Lung (tissue), 12 donors: ENCODE results near the gene BRAT1. TPM values are rescaled to one million over a fixed set of nuclear protein-coding genes. Genes with fewer than 3 reads are reported as not detected.

Source experiments
- ATAC-seq: fragments of 200-7000 bp; cut with Tn5 transposase; one replicate; pipeline ENCODE4 v1.9.1; 2020; ENCODE audit warnings: moderate number of reproducible peaks; ENCODE audit not compliant: insufficient read depth, low FRiP score
- DNase-seq, 3 donors: peaks; one replicate each; pipeline ENCODE4 v3.0.0-alpha.2; 2013 to 2017
- H3K27ac ChIP-seq, 2 donors: one replicate each; pipeline ENCODE4 v1.5.1; 2013; ENCODE audit warnings: mild to moderate bottlenecking in 2 of 2, moderate library complexity in 2 of 2, control low read depth in 1 of 2, inconsistent platforms in 1 of 2, low read depth in 1 of 2, low read length in 1 of 2
- H3K27me3 ChIP-seq, 3 donors: one replicate each; pipeline ENCODE4 v1.5.1; 2013; ENCODE audit warnings: low read length in 2 of 3; ENCODE audit not compliant: control insufficient read depth in 3 of 3, insufficient read depth in 3 of 3
- H3K36me3 ChIP-seq, 4 donors: one replicate each; pipeline ENCODE4 v1.5.1; 2013; ENCODE audit warnings: low read length in 4 of 4, mild to moderate bottlenecking in 1 of 4, moderate library complexity in 1 of 4; ENCODE audit not compliant: control insufficient read depth in 4 of 4, insufficient read depth in 4 of 4
- H3K4me1 ChIP-seq, 5 donors: one replicate each; pipeline ENCODE4 v1.5.1; 2013; ENCODE audit warnings: low read length in 5 of 5, mild to moderate bottlenecking in 2 of 5, moderate library complexity in 1 of 5; ENCODE audit not compliant: control insufficient read depth in 5 of 5, insufficient read depth in 5 of 5
- H3K4me3 ChIP-seq: one replicate; pipeline ENCODE4 v1.5.1; 2013; ENCODE audit warnings: mild to moderate bottlenecking, control low read depth, moderate library complexity
- H3K9ac ChIP-seq, 2 donors: one replicate each; pipeline ENCODE4 v1.5.1; 2013; ENCODE audit warnings: low read length in 2 of 2, control low read depth in 1 of 2; ENCODE audit not compliant: insufficient read depth in 1 of 2
- H3K9me3 ChIP-seq, 4 donors: one replicate each; pipeline ENCODE4 v1.5.1; 2013; ENCODE audit warnings: low read length in 3 of 4, mild to moderate bottlenecking in 1 of 4, moderate library complexity in 1 of 4; ENCODE audit not compliant: control insufficient read depth in 4 of 4, insufficient read depth in 3 of 4
- WGBS, 2 donors: extraction: QIAGEN DNeasy Blood & Tissue Kit; methylation state at CpG; one replicate each; pipeline ENCODE4 v1.1.7; 2013; 5-methylcytosine and 5-hydroxymethylcytosine counted together
- polyA plus RNA-seq, 2 donors: library from polyadenylated mRNA; stranded (reverse); fragments of 200-250 nt; gene quantifications; one replicate each; pipeline ENCODE4 v1.2.1, GENCODE V29; 2013
- total RNA-seq, 2 donors: library from RNA; depleted of rRNA in 1 of 2; stranded (reverse); fragments of >200 nt in 1 of 2; gene quantifications; one replicate each; pipeline ENCODE4 v1.2.1, GENCODE V29; 2014 to 2021
- TF ChIP-seq, protein P1 (sequence below): IDR thresholded peaks from 2 replicates; pipeline ENCODE4 v1.5.1; 2012; ENCODE audit warnings: mild to moderate bottlenecking; ENCODE audit errors: control extremely low read depth, extremely low read depth
- donor health status: control.
- donor health status: control.
- donor health status: Bipolar disorder and iron deficiency.
- donor health status: healthy.
- donor health status: DM: yes; HTN: yes; CAD: no.

Gene BRAT1
- total and polyA plus RNA-seq, 4 donors, result 23.2 to 30.4 (median 29.1) TPM

GRCh38 chr7:2530071-2530987, 25.0 kb downstream of the BRAT1 start:
- no peak overlapping the region for H3K4me3 ChIP-seq
- H3K9ac ChIP-seq, result no peak overlapping the region
- DNase-seq, result no peak

GRCh38 chr7:2529161-2530070, 25.9 kb downstream of the BRAT1 start:
- Histone ChIP-seq H3K27ac (peak overlapping the region; percentile 22 to 97), H3K4me3 (peak overlapping the region; percentile 10), H3K9ac (no peak overlapping the region), H3K4me1 (peaks cover 0 to 44% (median 5%) of the 10 kb centered on the region in 5 donors), H3K27me3 (no peaks in the 10 kb centered on the region), H3K9me3 (no peaks in the 10 kb centered on the region), H3K36me3 (peaks cover 0 to 24% (median 0%) of the 10 kb centered on the region in 4 donors)
- peak; percentile 46 for ATAC-seq
- TF ChIP-seq, protein P1, sequence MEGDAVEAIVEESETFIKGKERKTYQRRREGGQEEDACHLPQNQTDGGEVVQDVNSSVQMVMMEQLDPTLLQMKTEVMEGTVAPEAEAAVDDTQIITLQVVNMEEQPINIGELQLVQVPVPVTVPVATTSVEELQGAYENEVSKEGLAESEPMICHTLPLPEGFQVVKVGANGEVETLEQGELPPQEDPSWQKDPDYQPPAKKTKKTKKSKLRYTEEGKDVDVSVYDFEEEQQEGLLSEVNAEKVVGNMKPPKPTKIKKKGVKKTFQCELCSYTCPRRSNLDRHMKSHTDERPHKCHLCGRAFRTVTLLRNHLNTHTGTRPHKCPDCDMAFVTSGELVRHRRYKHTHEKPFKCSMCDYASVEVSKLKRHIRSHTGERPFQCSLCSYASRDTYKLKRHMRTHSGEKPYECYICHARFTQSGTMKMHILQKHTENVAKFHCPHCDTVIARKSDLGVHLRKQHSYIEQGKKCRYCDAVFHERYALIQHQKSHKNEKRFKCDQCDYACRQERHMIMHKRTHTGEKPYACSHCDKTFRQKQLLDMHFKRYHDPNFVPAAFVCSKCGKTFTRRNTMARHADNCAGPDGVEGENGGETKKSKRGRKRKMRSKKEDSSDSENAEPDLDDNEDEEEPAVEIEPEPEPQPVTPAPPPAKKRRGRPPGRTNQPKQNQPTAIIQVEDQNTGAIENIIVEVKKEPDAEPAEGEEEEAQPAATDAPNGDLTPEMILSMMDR, result no peak
- no peak for DNase-seq
- 23 to 35% methylated on average over 29 to 30 of the region's 30 CpGs for WGBS, 2 donors

More at GRCh38 chr7:2530071-2530987, 25.0 kb downstream of the BRAT1 start:
- Histone ChIP-seq H3K4me1 (peaks cover 0 to 39% (median 5%) of the 10 kb centered on the region in 5 donors), H3K27ac (peak overlapping the region in 1 of 2 donors; percentile 97), H3K27me3 (no peaks in the 10 kb centered on the region), H3K36me3 (peaks cover 0 to 24% (median 0%) of the 10 kb centered on the region in 4 donors), H3K9me3 (no peaks in the 10 kb centered on the region)
- TF ChIP-seq, protein P1, result no peak
- WGBS, 2 donors, result 16 to 47% methylated on average over 14 to 16 of the region's 16 CpGs
- ATAC-seq, result peak; percentile 29

- DNase-seq (no peak), ATAC-seq (no peak)
- Histone ChIP-seq H3K36me3 (peaks cover 0 to 24% (median 0%) of the 10 kb centered on the region in 4 donors), H3K9ac (no peak overlapping the region), H3K9me3 (no peaks in the 10 kb centered on the region), H3K4me3 (no peak overlapping the region), H3K27me3 (no peaks in the 10 kb centered on the region), H3K27ac (peak overlapping the region in 1 of 2 donors; percentile 97), H3K4me1 (peaks cover 0 to 52% (median 11%) of the 10 kb centered on the region in 5 donors)
- WGBS, 2 donors, result 64 to 74% methylated on average over 16 to 18 of the region's 18 CpGs
- TF ChIP-seq, protein P1, result no peak
These were observed 26.7 kb downstream of the BRAT1 start for GRCh38 chr7:2528481-2529095.
